Raji (cell line): Measurements from ENCODE around the gene CYP2S1.

Experiments
- POLR2A ChIP-seq: IDR thresholded peaks from 2 replicates; pipeline ENCODE4 v1.6.1; 2011; ENCODE audit warnings: low read depth, low read length, control low read depth; ENCODE audit not compliant: insufficient read depth

CYP2S1 gene

DNA sequence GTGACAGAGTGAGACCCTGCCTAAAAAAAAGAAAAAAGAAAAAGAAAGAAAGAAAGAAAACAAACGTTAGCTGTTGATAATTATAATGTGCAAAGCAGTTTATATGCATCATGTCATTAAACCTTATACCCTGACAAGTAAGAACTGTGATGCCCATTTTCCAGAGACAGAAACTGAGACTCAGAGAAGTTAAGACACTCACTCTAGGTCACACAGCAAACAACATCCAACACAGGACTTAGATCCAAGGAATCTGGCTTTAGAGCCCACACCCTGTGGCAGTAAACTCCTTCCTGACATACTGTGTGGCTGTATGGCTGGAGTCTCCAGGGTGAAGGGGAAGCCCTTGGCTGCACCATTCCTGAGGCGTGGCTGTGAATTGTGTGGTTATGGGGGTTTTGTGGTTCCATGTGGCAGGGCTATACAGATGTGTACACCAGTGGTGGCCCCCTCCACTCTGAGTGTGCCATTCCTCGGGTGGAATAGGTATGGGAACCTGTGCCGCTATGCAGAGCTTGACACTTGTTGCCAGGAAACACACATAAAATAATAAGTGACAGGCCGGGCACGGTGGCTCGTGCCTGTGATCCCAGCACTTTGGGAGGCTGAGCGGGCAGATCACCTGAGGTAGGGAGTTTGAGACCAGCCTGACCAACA is 41.6 kb downstream of the CYP2S1 start:
- no peak for TF ChIP-seq POLR2A

DNA sequence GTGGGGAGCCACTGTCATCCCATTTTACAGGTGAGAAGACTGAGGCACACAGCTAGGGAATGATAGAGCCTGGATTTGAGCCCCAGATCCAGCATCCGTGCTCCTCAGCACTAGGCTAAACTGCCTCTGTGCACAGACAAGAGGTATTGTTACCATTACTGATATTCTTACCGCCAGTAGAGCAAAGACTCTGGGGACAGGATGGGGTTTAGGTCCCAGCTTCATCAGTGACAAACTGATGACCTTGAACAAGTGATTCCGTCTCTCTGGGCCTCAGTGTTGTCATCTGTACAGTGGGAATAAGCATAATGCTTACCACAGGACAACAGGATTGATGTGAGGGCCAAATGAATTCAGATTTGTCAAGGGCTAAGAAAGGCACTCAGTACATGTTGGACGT is 42.5 kb downstream of the CYP2S1 start:
- TF ChIP-seq POLR2A, result no peak

DNA sequence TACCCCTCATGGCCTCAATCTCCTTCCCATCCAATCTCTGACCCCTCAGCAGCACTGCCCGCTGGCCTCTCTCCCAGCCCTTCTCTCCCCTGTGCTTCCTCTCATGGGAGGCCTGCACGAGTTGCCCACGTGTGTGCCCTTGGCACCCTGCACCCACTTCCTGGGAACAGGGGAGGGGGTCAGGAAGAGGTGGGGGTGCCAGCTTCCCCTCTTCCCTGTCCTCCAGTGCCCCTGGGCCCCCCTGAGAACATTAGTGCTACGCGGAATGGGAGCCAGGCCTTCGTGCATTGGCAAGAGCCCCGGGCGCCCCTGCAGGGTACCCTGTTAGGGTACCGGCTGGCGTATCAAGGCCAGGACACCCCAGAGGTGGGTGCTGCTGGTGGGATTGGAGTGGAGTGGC is 45.2 kb downstream of the CYP2S1 start:
- TF ChIP-seq POLR2A, result no peak

- no peak for TF ChIP-seq POLR2A
Measured at GRCh38 chr19:41239363-41239762, 46.3 kb downstream of the CYP2S1 start.

- TF ChIP-seq POLR2A, result no peak
Measured at GRCh38 chr19:41239961-41240574, 47.0 kb downstream of the CYP2S1 start.

DNA sequence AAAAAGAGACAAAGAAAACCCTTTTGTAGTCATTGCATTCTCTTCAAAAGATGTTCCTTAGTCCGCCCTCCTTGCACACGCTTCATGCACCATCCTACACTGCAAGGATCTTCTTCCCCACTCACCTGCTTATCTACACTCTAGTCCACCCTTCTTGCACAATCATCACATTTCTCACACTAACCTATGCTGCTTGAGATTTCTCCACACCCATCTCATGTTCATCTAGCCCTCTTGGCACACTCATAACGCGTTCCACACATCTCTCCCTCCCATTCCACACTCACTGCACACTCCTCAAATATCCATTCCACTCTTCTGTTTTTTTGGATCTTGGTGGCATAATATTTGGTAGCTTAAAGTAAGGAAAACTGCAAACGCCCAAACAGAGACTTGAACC is 48.8 kb downstream of the CYP2S1 start:
- TF ChIP-seq POLR2A, result no peak

DNA sequence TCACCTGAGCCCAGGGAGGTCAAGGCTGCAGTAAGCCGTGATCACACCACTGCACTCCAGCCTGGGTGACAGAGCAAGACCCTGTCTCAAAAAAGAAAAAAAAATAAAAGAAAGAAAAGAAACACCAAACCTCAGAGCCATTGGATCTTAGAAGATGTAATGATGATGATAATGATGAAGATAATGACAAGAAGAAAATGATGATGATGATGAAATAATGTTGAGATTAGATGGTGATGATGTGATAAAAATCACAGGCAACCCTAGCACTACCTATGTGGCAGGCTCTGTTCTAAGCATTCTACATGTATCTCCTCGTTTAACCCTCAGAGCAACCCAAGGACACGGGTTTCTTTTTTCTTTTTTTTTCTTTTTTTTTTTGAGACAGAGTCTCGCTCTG is 51.1 kb downstream of the CYP2S1 start:
- TF ChIP-seq POLR2A, result no peak

DNA sequence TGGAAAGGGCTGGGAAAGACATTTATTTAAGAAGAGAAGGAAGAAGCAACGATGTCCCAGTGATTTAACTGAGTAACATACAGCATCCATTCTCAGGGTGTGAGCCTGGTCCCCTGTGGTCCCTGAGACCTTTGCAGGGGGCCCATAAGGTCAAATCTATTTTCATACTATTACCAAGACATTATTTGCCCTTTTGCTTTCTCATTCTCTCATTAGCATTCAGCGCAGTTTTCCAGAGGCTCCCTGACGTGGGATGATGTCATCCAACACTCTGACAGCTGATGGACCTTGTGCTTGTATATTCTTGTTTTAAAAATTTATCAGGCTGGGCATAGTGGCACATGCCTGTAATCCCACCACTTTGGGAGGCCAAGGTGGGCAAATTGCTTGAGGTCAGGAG is 52.8 kb downstream of the CYP2S1 start:
- no peak for TF ChIP-seq POLR2A

- TF ChIP-seq POLR2A, result no peak
Measured at GRCh38 chr19:41248895-41249294, 55.9 kb downstream of the CYP2S1 start.

- TF ChIP-seq POLR2A, result no peak
Measured at GRCh38 chr19:41249707-41250423, 56.8 kb downstream of the CYP2S1 start.

GRCh38 chr19:41253660-41254059 is 60.6 kb downstream of the CYP2S1 start:
- TF ChIP-seq POLR2A, result no peak

DNA sequence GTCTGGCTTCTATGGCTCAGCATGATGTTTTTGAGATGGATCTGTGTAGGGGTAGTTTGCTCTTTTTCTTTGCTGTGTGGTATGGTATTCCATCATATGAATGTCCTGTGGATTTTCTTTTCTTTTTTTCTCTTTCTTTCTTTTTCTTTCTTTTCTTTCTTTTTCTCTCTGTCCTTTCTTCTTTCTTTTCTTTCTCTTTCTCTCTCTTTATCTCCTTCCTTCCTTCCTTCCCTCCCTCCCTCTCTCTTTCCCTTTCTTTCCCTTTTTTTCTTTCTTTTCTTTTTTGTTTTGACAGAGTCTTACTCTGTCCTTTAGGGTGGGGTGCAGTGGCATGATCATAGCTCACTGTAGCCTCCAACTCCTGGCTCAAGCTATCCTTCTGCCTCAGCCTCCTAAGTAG is 62.2 kb downstream of the CYP2S1 start:
- no peak for TF ChIP-seq POLR2A
